ENCODE data around the gene TMEM141.

Gene TMEM141

DNA sequence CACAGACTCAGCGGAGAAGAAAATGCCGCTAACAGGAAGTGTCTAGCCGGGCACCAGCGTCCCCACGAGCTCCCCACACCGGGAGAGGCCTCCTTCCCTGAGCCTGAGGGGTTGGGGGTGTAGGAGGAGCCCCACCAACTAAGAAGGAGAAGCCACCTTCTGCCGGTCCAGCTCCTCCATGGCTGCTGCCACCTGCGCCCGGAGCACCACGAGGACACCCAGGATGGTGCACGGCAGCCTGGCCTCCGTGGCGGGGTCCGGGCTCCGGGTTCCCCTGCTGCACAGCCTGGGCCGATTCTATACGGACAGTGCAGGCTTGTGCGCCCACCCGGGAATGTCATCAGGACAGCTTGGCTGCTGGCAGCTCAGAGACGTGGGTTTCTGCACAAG lies 33.4 kb upstream of the TMEM141 start:
- TF ChIP-seq, protein P1, sequence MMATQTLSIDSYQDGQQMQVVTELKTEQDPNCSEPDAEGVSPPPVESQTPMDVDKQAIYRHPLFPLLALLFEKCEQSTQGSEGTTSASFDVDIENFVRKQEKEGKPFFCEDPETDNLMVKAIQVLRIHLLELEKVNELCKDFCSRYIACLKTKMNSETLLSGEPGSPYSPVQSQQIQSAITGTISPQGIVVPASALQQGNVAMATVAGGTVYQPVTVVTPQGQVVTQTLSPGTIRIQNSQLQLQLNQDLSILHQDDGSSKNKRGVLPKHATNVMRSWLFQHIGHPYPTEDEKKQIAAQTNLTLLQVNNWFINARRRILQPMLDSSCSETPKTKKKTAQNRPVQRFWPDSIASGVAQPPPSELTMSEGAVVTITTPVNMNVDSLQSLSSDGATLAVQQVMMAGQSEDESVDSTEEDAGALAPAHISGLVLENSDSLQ (IDR thresholded peaks at IDR 0.05): no peak
- TF ChIP-seq CTBP1 (IDR thresholded peaks at IDR 0.05; ENCODE audit: borderline replicate concordance) (no peak), NFRKB (IDR thresholded peaks at IDR 0.05) (no peak), ELF4 (IDR thresholded peaks at IDR 0.05) (no peak), FOXK2 (IDR thresholded peaks at IDR 0.05) (no peak), BHLHE40 (IDR thresholded peaks at IDR 0.05; ENCODE audit: borderline replicate concordance) (no peak), HDGF (IDR thresholded peaks at IDR 0.05; ENCODE audit: borderline replicate concordance) (no peak), ARNT (IDR thresholded peaks at IDR 0.05) (no peak), L3MBTL2 (conservative IDR thresholded peaks at IDR 0.05) (no peak), TARDBP (IDR thresholded peaks at IDR 0.05) (no peak), ZNF384 (IDR thresholded peaks at IDR 0.05) (no peak), FOXA1 (IDR thresholded peaks at IDR 0.05) (no peak), SUZ12 (IDR thresholded peaks at IDR 0.05) (no peak), FOXM1 (IDR thresholded peaks at IDR 0.05; ENCODE audit: borderline replicate concordance) (no peak)
- ChIA-PET POLR2A (interaction anchor here (1.0 to 1.6 kb wide), 2 partner anchors 28 to 30 kb away, joined by 5 to 7 read pairs; no protein-coding TSS in a partner anchor), CTCF (interaction anchor here (0.6 to 1.5 kb wide), 7 partner anchors 9 to 546 kb away, joined by 3 to 6 read pairs (median 4); no protein-coding TSS in a partner anchor)
- DNase-seq (ENCODE audit: extremely low spot score): no peak

- ChIA-PET POLR2A (no interaction called here), CTCF (no interaction called here)
- TF ChIP-seq SP1 (IDR thresholded peaks at IDR 0.05) (no peak), ELF4 (IDR thresholded peaks at IDR 0.05) (no peak), CTBP1 (IDR thresholded peaks at IDR 0.05; ENCODE audit: borderline replicate concordance) (no peak), NFRKB (IDR thresholded peaks at IDR 0.05) (no peak), L3MBTL2 (conservative IDR thresholded peaks at IDR 0.05) (no peak)
- no peak for DNase-seq (ENCODE audit: extremely low spot score)
These were observed 32.1 kb upstream of the TMEM141 start for GRCh38 chr9:136759001-136759400.

DNA sequence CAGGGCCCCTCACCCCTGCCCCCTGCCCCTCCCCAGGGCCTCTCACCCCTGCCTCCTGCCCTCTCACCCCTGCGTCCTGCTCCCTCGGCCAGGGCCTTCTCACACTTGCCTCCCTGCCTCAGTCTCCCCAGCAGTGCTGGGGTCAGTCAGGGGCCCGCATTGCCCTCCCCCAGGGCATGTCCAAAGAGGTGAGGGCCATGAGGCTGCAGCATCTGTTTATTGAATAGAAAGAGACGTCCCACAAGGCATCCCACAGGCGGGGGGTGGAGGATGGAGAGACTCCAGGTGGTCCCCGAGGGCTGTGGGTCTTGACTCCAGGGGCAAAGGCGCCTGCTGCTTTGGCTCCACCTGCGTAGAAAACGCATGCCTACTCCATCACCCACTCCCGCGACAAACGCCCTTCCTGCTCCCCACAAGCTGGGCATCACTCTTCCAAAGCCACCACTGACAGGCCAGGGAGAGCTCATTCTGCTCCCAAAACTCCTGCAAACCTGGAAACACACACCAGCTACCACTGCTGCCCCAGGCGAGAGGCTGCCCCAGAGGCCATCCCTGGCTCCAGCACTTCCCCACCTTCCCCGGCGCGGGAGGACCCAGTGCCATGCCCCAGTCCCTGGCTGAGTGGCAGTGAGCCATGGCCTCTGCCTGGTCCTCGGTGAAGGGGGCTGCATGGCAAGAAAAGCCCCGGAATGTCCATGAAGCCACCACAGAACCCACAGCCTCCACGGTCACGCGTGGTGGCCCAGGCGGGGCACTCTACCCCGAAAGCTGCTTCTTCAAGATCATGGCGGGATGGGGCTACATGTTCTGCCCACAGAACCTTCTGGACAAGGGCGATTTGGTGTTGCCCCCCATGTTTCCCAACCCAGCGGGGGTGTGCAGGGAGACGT lies 31.5 kb upstream of the TMEM141 start:
- TF ChIP-seq TARDBP (IDR thresholded peaks at IDR 0.05): no peak
- no peak for TF ChIP-seq FOXM1 (IDR thresholded peaks at IDR 0.05; ENCODE audit: borderline replicate concordance)
- TF ChIP-seq CTBP1 (IDR thresholded peaks at IDR 0.05; ENCODE audit: borderline replicate concordance): no peak
- TF ChIP-seq NFRKB (IDR thresholded peaks at IDR 0.05): no peak
- TF ChIP-seq FOXK2 (IDR thresholded peaks at IDR 0.05): no peak
- no peak for TF ChIP-seq BHLHE40 (IDR thresholded peaks at IDR 0.05; ENCODE audit: borderline replicate concordance)
- TF ChIP-seq LEF1 (IDR thresholded peaks at IDR 0.05; ENCODE audit: borderline replicate concordance): no peak
- TF ChIP-seq SUZ12 (IDR thresholded peaks at IDR 0.05): no peak
- no peak for TF ChIP-seq HDGF (IDR thresholded peaks at IDR 0.05; ENCODE audit: borderline replicate concordance)
- TF ChIP-seq, protein P1 (IDR thresholded peaks at IDR 0.05): no peak
- no peak for TF ChIP-seq SP1 (IDR thresholded peaks at IDR 0.05)
- POLR2A ChIA-PET: no interaction called here
- DNase-seq (ENCODE audit: extremely low spot score): no peak
- CTCF ChIA-PET: no interaction called here

DNA sequence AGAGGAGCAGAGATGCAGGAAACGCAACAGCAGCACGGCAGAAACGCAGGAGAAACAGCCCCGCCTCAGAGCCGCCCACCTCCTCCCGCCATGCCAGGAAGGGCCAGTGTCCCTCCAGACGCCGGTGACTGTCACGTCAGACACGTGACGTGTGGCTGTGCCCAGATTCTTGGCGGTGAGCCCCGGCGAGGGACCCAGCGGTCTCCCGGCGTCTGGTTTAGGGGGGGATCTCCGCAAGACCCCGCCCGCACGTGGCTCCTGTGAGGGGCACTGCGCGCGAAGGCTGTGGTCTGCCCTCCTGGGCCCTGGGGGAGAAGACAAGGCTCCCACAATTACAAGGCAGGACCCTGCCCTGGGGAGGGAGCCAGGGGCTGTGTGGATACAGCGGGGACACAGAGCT lies 30.7 kb upstream of the TMEM141 start:
- CTCF ChIA-PET: interaction anchor here (0.9 to 1.0 kb wide), 2 partner anchors 20 to 476 kb away, joined by 3 read pairs; no protein-coding TSS in a partner anchor
- DNase-seq (ENCODE audit: extremely low spot score): no peak

GRCh38 chr9:136760834-136761544 lies 30.2 kb upstream of the TMEM141 start:
- peak; percentile 61 for DNase-seq (ENCODE audit: extremely low spot score)
- POLR2A ChIA-PET: interaction anchor here (0.9 kb wide), 1 partner anchor 32 kb away, joined by 3 read pairs; no protein-coding TSS in a partner anchor
- CTCF ChIA-PET: interaction anchor here (0.9 to 1.1 kb wide), 4 partner anchors 16 to 476 kb away, joined by 3 to 4 read pairs (median 4); no protein-coding TSS in a partner anchor

More for the DNA sequence above, 30.7 kb upstream of the TMEM141 start:
- TF ChIP-seq SP1 (IDR thresholded peaks at IDR 0.05) (no peak), LEF1 (IDR thresholded peaks at IDR 0.05; ENCODE audit: borderline replicate concordance) (no peak), FOXA1 (IDR thresholded peaks at IDR 0.05) (no peak), TARDBP (IDR thresholded peaks at IDR 0.05) (no peak), FOXM1 (IDR thresholded peaks at IDR 0.05; ENCODE audit: borderline replicate concordance) (no peak)
- POLR2A ChIA-PET: no interaction called here

- no peak for DNase-seq (ENCODE audit: extremely low spot score)
- ChIA-PET CTCF (interaction anchor here (0.6 to 1.1 kb wide), 5 partner anchors 17 to 475 kb away, joined by 3 to 4 read pairs (median 3); no protein-coding TSS in a partner anchor), POLR2A (interaction anchor here (0.9 kb wide), 1 partner anchor 32 kb away, joined by 3 read pairs; no protein-coding TSS in a partner anchor)
- no peak for TF ChIP-seq TARDBP (IDR thresholded peaks at IDR 0.05)
- TF ChIP-seq LEF1 (IDR thresholded peaks at IDR 0.05; ENCODE audit: borderline replicate concordance): no peak
- no peak for TF ChIP-seq ARNT (IDR thresholded peaks at IDR 0.05)
- TF ChIP-seq SUZ12 (IDR thresholded peaks at IDR 0.05): no peak
- TF ChIP-seq FOXK2 (IDR thresholded peaks at IDR 0.05): no peak
- no peak for TF ChIP-seq BHLHE40 (IDR thresholded peaks at IDR 0.05; ENCODE audit: borderline replicate concordance)
- TF ChIP-seq CTBP1 (IDR thresholded peaks at IDR 0.05; ENCODE audit: borderline replicate concordance): no peak
- TF ChIP-seq HDGF (IDR thresholded peaks at IDR 0.05; ENCODE audit: borderline replicate concordance): no peak
- TF ChIP-seq, protein P1 (IDR thresholded peaks at IDR 0.05): no peak
- no peak for TF ChIP-seq ELF4 (IDR thresholded peaks at IDR 0.05)
- no peak for TF ChIP-seq FOXM1 (IDR thresholded peaks at IDR 0.05; ENCODE audit: borderline replicate concordance)
- no peak for TF ChIP-seq NFRKB (IDR thresholded peaks at IDR 0.05)
- no peak for TF ChIP-seq FOXA1 (IDR thresholded peaks at IDR 0.05)
- TF ChIP-seq ZNF384 (IDR thresholded peaks at IDR 0.05): no peak
- no peak for TF ChIP-seq L3MBTL2 (conservative IDR thresholded peaks at IDR 0.05)
- no peak for TF ChIP-seq SP1 (IDR thresholded peaks at IDR 0.05)
These were observed 29.6 kb upstream of the TMEM141 start for GRCh38 chr9:136761545-136761981.
